ENCODE data around the gene ENG.
"Not testable (repeated sequence)": the region's sequence is repeated elsewhere in the genome, so short reads cannot be mapped to it uniquely, and the experiment has no call there.

Gene ENG

DNA sequence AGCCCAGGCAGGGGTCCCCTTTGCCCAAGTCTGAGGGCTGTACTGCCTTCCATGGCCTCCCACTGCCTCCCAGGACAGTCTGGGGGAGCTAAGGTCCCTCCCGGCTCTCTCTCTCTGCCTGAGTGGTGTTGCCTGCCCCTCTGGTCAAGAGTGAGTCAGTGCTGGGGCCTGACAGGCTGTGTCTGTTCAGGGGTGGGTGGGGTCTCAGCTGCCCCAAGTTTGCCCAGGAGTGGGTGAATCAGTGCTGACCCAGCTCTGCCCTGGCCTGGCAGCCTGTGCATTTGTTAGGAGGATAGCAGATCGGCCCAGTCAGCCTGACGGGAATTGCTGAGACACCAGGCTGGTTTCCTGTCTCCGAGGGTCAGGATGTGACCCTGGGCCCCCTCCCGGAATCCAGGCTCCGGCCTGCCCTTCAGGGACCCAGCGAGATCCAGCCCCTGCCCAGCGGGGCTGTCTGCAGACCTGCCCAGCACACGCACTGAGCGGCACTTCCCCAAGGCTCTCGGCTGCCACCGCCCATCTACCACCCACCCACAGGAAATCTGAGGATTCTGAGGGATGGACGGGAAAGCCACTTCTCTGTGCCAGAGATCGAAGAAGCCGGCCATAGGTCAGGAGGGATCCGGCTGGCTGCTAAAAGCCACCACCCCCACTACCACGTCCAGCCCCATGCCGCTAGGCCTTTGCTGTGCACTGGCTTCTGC is 15.9 kb downstream of the ENG start:
- DNase-seq = no peak

DNA sequence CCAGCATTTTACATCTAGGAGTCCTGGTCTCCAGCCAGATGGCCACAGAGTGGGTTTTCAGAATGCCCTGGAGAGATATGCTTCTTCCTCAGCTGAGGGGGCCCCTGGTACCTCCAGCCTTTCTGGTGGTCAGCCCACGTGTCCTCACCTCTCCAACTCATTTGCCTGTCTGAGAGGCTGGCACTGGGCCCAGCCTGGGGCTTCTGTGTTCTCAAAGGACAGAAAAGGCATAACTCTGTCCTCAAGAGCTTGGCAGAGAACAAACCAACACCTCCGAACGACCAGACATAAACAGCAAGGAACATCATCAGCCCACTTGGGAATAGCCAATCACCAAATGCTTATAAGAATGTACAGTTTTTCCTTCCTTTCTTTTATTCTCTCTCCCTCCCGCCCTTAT is 17.1 kb downstream of the ENG start:
- DNase-seq = no peak

DNA sequence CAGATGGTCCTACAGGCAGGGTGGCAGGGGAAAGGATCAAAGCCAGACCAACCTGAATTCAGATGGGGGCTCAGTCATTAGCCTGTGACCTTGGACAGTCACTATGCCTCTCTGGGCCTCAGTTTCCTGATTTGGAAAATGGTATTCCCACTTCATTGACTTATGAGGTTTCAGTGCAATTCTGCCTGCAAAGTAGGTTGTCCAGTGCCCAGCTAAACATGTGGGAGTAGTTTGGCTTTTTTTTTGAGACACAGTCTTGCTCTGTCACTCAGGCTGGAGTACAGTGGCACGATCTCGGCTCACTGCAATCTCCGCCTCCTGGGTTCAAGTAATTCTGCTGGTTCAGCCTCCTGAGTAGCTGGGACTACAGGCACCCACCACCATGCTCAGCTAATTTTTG is 17.9 kb downstream of the ENG start:
- not testable (repeated sequence) for DNase-seq

DNA sequence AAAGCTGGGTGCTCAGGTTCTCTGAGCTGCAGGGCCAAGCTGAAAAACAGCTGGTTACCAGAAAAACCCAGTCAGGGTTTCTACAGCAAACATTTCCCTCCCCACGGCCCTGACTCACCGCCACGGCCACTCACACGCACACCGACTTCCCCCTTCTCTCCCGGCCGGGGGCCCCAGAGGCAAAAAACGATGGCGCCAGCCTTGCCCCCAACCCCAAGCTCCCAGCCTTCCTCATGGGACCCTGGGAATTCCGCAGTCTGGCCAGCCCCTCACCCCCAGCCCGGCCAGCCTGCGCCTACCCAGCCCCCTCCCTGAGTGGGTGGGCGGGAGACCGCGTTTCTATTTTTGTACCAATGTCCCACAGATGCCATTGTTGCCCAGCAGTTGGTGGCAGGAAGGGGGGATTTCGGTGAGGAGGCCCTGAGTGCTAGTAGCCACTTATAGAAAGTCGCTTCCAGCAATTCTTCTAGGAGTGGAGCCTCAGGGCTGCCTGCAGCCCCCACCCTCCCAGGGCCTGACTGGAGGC is 18.4 kb downstream of the ENG start:
- DNase-seq = peak; percentile 30 to 34

DNA sequence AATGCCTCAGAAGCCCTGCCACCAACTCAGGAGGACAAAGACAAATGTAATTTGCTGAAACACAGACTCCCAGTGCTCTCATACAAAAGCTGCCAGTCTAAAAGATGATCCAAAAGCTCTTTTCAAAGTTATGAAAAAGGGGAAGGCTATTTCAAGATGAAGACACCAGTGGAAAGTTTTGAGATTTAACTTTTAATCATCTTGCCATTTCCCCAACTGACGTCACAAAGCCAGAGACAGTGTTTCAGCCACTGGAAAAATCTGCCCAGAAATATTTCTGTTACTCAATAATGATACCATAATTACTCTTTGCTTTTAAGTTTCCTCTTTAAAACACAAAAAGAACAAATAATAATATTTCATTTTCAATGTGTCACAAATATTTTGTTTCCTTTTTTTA is 20.9 kb downstream of the ENG start:
- DNase-seq = no peak

DNA sequence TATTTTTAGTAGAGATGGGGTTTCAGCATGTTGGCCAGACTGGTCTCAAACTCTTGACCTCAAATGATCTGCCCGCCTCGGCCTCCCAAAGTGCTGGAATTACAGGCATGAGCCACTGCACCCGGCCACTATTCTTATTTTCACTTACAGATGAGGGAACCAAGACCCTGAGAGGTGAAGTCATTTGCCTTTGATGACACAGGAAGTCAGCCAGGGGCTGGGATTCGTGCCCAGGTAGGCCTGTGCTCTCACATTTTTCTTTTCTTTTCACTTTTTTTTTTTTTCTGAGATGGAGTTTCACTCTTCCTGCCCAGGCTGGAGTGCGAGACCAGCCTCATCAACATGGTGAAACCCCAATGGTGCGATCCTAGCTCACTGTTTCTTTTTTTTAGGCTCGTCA is 22.2 kb downstream of the ENG start:
- no peak for DNase-seq

DNA sequence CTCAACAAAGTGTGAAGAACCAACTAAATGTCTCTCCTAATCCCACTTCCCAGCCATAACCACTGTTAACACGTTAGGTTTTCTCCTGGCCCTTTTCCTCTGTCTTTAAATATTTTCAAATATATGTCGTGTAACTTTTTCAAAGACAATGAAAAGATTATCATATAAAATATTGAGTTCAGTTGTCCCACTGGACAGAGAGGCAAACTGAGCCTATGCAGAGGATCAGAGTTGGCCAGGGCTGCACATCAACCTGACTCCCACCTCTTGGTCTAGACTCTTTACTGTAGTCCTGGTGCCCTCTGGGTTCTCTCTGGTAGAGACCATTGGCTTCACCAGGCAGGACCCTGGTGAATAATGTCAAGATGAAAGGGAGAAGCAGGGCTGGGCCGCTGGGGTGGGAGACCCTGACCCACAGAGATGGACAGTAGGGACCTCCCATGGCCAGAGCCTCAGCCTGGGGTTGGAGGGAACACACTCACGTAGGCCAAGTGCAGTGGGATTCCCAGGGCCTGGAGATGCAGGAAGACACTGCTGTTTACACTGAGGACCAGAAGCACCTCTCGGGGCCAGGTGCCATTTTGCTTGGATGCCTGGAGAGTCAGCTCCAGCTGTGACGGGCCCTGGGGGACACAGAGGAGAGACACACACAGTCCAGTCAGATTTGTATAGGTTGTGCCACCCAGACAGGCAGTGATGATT is 25.1 kb downstream of the ENG start:
- DNase-seq = no peak

DNA sequence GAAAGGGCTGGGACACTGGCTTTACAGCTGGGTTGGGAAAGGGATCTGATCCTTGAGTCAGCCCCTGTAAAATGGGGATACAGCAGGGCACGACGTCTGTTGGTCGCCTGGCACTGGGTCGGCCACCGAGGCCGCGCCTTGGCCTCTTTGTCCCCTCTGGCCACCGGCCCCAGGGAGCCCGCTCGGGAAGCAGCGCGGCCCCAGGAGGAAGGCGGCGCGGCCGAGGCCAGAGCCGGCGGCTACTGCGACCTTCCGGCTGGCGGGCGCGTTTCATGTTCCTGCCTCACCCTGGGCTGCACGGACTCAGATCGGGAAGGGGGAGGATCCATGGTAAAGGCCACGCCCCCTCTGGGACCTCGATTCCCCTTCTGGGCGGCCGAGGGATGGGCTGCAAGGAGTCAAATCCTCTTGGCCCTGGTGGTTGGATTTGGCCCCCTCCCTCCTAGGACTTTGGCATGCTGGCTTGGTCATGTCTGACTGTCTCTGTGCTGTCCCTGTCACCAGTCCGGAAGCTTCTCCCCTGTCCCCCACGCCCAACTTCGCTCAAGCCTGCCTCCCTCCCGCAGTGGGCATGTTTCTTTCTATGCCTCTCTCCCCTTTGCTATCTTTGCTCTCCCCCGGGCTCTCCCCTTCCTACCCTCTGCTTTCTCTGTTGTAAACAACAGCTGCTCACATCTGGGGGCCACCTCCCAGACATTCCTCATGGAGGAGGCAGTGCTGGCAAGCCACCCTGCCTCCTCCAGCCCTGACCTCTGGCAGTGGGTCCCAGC is 26.0 kb downstream of the ENG start:
- no peak for DNase-seq

DNA sequence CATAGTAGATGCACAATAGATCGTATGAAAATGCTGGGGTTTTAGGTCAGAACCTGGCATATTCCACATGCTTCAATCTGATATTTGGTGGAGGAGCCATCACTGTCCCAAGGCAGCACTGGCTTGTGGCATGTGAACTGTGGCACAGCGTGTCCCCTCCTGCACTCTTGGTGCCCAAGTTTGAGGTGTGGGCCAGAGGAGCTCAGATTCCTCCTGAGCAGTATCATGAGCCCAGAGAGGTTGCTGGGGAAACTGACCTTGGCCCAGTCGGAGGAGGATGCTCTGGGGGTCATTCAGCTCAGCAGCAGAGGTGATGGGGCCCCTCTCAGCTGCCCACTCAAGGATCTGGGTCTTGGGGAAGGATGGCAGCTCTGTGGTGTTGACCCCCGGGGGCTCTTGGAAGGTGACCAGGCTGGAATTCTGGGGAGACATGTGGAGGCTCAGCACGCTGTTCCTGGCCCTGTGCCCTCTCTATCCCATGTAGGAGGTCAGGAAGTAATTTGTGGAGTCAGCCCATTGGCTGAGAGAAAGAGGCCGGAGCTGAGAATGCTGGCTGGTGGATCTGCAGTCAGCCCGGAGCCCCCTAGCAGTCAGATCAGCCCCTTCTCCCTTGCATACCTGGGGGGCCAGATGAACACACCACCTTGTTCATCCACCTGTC is 28.1 kb downstream of the ENG start:
- no peak for DNase-seq

DNA sequence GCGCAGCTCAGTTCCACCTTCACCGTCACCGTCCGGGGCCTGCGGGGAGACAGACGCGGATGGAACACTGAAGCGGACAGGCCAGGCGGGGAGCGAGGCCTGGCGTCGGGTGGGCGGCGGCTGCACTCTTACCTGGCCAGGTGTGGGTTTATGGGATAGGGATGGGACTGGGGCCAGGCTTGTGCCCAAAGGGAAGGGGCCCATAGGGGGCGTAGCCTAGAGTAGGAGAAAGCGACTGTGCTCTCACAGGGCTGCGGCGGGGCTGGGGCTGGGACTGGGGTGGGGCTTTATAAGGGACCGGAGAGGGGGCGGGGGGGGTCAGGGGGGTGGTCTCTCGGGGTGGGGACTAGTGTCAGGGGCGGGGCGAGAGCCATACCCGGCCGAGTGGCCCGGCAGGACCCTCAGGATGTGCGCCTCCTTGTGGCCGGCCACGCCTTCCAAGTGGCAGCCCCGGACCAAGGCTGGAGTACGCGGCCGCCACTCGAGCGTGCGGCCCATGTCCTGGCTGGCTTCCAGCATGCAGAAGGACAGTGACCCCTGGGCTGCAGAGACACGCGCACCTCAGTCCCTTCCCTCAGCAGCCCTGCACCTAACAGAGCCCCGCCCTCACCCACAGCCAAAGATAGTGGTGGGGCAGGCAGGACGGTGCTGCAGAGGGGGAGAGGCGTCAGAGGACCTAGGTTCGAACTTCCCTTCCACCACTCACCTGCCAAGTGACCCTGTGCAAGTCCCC is 29.0 kb downstream of the ENG start:
- DNase-seq = no peak

DNA sequence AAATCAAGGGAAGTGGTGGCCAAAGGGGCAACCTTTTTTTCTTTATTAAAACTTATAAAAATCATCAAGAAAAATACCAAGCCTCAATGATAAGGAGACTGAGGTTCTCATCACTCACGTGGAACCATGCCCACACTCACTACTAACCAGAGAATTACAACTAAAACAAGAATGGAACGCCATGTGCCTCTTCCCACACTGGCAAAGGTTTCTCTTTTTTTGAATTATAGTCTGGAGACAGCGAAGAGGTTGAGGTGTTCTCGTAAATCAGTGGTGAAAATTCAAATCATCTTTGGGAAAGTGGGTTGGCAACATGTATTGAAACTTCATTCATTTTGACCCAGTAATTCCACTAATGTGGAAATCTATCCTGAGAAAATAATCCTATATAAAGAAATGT is 32.4 kb downstream of the ENG start:
- DNase-seq = no peak

DNA sequence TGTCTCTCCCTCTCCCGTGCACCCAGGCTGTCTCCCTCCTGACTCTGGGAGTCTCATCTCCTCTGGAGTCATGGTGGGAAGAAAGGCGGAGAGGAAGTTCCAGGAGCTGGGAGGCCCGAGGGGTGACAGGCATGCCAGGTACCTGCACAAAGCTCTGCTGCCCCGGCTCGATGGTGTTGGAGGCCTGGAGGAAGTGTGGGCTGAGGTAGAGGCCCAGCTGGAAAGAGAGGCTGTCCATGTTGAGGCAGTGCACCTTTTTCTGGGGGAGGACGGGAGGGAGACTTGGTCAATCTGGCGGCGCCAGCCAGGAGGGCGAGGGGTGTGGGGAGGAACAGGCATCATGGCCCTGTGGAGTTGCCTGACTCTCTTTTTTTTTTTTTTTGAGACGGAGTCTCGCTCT is 35.9 kb downstream of the ENG start:
- no peak for DNase-seq

DNA sequence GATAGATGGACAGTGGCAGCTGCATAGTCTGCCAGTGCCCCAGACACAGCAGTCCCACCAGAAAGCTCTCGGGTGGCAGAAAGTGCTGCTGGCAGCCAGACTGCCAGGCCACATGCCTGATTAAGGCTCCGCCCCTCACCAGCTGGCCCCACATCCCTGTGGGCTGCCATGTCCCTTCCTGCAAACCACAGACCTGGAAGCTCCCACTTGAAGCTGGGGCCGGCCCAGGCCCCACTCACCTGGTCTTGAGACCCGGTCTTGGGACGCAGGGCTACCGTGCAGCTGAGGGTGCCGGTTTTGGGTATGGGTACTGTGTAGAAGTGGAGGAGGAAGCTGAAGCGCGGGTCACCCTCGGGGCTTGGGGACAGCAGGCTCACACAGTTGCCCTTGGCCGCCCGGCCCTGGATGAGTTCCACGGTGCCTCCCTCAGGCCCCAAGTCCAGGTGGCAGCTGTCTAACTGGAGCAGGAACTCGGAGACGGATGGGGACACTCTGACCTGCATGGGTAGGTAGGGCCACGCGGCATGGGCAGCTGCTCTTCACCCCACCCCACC is 36.5 kb downstream of the ENG start:
- DNase-seq = no peak

DNA sequence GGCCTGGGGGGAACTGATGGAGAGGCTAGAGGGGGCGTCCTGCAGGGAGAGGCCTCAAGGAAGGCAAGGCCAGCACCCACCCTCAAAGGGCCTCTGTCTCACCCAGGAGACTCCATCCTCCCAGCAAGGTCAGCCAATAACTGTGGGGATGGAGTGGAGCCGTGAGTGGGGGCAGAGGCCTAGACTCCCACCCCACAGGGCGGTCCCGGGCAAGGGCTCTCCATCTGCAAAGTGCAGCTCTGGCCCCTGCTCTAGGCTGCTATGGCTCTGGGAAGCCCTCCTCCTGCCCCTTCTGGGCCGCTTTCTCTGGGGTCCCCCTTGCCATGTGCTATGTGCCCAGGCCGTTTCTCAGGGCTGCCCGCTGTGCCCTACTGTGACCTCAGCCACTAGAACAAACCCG is 37.7 kb downstream of the ENG start:
- no peak for DNase-seq

DNA sequence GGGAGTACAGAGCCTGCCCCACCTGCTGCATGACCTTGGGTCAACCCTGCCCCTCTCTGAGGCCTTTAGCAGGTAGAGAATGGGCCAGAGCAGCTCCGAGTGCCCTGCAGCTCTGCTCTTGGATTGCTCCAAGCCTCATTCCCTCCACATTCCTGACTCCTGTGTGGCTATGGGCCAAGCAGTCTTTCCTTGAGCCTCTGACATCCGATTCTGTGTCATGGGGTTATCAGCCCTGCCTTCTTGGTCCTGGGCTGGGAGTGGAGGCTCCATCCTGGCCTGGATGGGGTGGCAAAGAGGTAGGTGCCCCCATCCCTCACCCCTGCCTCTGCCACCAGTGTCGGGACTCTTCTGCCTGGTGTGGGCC is 38.1 kb downstream of the ENG start:
- DNase-seq = no peak

DNA sequence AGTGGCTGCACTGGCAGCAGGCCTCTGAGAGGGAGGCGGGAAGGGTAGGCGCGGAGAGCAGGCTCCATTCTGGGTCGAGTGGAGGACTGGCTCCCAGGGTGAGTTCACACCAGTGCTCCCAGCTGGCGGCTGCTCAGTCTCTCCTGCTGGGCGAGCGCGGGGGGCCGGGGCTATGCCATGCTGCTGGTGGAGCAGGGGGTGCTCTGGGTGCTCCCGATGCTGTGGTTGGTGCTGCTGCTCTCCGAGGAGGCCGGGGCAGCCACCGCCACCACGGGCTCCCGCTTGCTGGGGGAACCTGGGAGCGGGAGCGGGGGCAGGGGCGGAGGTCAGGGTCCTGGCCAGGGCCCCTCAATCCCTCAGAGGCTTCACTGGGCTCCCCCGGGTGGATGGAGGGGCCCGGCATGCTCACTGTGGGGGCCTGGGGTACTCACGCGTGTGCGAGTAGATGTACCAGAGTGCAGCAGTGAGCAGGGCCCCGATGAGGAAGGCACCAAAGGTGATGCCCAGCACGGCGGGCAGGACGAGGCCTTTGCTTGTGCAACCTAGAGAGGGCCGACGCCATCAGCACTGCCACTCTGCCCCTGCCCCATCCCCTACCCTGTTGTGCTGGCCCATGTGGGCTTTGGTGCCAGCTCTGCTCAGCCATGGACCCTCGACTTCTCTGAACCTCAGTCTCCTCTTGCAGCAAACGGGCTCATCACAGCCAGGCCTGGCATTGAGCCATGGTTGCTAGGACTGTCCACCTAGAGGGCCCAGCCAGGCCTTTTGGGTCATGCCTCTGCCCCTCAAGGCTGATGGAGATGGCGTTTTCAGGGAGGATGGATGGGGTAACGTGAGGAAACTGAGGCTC is 38.7 kb downstream of the ENG start:
- no peak for DNase-seq

DNA sequence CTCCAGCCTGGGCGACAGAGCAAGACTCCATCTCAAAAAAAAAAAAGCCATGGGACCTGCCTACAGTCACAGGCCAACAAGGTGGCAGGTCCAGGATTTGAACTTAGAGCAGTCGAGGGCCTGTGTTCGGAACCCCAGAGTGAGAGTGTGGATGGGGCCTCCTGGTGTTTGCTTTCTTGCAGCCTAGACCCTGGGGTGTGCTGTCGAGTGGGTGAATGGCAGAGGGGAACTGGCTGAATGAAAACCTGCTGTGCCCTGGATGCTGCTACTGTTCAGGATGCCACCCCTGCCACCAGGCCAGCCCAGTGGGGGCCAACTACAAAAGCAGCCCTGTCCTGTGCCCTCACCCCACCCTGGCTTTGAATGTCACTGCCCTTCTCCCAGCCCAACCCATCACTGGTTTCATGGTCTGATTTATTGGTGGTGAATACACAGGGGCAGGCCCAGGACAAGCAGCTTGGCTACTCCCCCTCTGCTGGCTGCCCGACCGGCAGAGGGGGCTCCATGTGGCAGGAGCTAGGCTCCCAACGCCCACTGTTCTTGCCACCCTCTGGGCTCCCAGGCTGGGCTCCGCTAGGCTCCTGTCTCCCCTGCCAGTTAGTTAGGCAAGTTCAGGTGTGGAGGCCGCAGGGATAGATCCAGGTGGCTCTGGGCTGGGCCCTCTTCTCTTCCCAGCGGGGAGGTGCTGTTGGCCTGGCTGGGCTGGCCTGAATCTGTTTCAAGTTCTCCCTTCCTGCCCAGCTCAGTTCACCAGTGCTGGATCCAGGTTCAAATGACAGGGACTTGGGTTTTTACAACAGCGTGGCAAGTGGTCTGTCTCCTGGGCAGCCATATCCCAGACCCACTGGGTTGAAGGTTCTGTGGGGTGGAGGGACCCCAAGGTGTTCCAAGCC is 39.6 kb downstream of the ENG start:
- no peak for DNase-seq

DNA sequence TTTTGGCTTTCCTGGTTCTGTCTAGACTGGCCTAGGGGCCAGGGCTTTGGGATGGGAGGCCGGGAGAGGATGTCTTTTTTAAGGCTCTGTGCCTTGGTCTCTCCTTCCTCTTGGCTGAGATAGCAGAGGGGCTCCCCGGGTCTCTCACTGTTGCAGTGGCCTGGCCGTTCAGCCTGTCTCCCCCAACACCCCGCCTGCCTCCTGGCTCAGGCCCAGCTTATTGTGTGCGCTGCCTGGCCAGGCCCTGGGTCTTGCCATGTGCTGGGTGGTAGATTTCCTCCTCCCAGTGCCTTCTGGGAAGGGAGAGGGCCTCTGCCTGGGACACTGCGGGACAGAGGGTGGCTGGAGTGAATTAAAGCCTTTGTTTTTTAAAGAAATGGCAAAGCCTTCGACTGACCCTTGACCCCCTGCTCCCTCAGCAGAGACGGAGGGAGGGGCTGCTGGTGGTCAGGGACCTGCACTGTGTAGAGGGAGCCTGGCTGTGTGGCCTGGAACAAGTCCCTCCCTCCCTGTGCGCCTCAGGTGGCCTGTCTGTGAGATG is 40.7 kb downstream of the ENG start:
- no peak for DNase-seq

DNA sequence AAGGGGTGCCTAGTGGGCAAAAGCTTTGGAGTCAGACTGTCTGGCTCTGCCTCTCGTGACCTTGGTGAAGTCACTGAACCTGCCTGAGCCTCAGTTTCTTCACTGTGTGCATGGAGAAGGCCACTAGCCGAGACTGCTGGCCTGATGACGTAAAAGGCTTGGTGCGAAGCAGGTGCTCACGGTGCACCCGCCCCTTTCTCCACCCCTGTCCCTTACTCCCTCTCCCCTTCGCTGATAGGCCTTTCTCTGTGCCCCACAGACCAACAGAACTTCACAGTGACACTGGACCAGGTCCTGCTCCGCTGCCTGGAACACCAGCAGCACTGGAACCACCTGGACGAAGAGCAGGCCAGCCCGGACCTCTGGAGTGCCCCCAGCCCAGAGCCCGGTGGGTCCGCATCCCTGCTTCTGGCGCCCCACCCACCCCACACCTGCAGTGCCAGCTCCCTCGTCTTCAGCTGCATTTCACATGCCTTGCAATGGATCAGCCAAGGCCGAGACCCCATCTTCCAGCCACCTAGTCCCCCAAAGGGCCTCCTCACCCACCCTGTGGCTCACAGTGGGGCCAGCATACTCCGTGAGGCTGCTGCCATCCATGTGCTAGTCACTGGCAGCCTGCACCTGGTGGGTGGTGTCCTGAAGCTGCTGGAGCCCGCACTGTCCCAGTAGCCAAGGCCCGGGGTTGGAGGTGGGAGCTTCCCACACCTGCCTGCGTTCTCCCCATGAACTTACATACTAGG is 41.4 kb downstream of the ENG start:
- no peak for DNase-seq

Measured in stimulated activated CD4-positive, alpha-beta T cell treated with anti-CD3 and anti-CD28 coated beads, Interleukin-2, amount 100 ng/mL, for 24 hours (primary cell).